Prostate gland (tissue), 2 donors: ENCODE results near the gene SLC13A2.

Experiments used
- CTCF ChIP-seq, 4 experiments: fragments of 200-600 bp in 2 of 4; fragments of 450-650 bp in 2 of 4; sonication (generic) in 2 of 4; IDR thresholded peaks; 1 replicate in 3 of 4; 2 replicates in 1 of 4; pipeline ENCODE4 v1.5.1; 2016 to 2019; ENCODE audit warnings: antibody characterized with exemption in 4 of 4, mild to moderate bottlenecking in 2 of 4, moderate library complexity in 2 of 4
- POLR2A ChIP-seq: fragments of 450-650 bp; IDR thresholded peaks from one replicate; pipeline ENCODE4 v1.6.1; 2016; ENCODE audit warnings: antibody characterized with exemption, mild to moderate bottlenecking

- TF ChIP-seq POLR2A (no peak), CTCF (IDR thresholded peaks at IDR 0.05) (no peak)
Observed at GRCh38 chr17:28466001-28466400, 7.4 kb upstream of the SLC13A2 start.
